Endodermal cell (in vitro differentiated cells): Measurements from ENCODE around the gene PHLDB2. TPM values are rescaled to one million over a fixed set of nuclear protein-coding genes. Genes with fewer than 3 reads are reported as not detected.

Source experiments
- DNase-seq: peaks from one replicate; pipeline ENCODE4 v3.0.0-alpha.2; 2017
- H3K27ac ChIP-seq: 2 replicates; pipeline ENCODE4 v1.5.1; 2013; ENCODE audit warnings: mild to moderate bottlenecking, low read depth, low read length, moderate library complexity
- H3K27me3 ChIP-seq: 2 replicates; pipeline ENCODE4 v1.6.1; 2013; ENCODE audit warnings: mild to moderate bottlenecking, low read length, moderate library complexity; ENCODE audit not compliant: insufficient read depth, control insufficient read depth, poor library complexity, severe bottlenecking
- H3K36me3 ChIP-seq: 2 replicates; pipeline ENCODE4 v1.7.0; 2013; ENCODE audit warnings: mild to moderate bottlenecking, low read length, moderate library complexity; ENCODE audit not compliant: control insufficient read depth, insufficient read depth
- H3K4me1 ChIP-seq: one replicate; pipeline ENCODE4 v1.7.0; 2013; ENCODE audit warnings: low read length; ENCODE audit not compliant: control insufficient read depth, insufficient read depth
- H3K4me3 ChIP-seq: 2 replicates; pipeline ENCODE4 v1.5.1; 2013; ENCODE audit warnings: mild to moderate bottlenecking, low read length, moderate library complexity
- H3K9ac ChIP-seq: 2 replicates; pipeline ENCODE4 v1.6.1; 2013; ENCODE audit warnings: mild to moderate bottlenecking, low read length, moderate library complexity; ENCODE audit not compliant: poor library complexity, severe bottlenecking; ENCODE audit errors: extremely low read depth
- H3K9me3 ChIP-seq: 2 replicates; pipeline ENCODE4 v1.6.1; 2013; ENCODE audit warnings: mild to moderate bottlenecking, low read length, moderate library complexity; ENCODE audit not compliant: control insufficient read depth
- H3K27ac Mint-ChIP-seq: 2 replicates; pipeline ENCODE4 v1.8.0; 2020; ENCODE audit warnings: mixed read lengths
- H3K27me3 Mint-ChIP-seq: 2 replicates; pipeline ENCODE4 v1.8.0; 2021; ENCODE audit warnings: mild to moderate bottlenecking, mixed read lengths; ENCODE audit not compliant: insufficient read depth
- H3K36me3 Mint-ChIP-seq: 2 replicates; pipeline ENCODE4 v1.8.0; 2020; ENCODE audit warnings: low read depth, mixed read lengths
- H3K4me1 Mint-ChIP-seq: 2 replicates; pipeline ENCODE4 v1.8.0; 2020; ENCODE audit warnings: mixed read lengths
- H3K4me3 Mint-ChIP-seq: 2 replicates; pipeline ENCODE4 v1.8.0; 2020; ENCODE audit warnings: mild to moderate bottlenecking, moderate library complexity, mixed read lengths
- H3K9me3 Mint-ChIP-seq: 2 replicates; pipeline ENCODE4 v1.8.0; 2020; ENCODE audit warnings: mild to moderate bottlenecking, mixed read lengths
- CTCF ChIP-seq: fragments of 200-600 bp; sonication (generic); conservative IDR thresholded peaks from 2 replicates; pipeline ENCODE4 v1.5.0; 2021; ENCODE audit warnings: antibody characterized with exemption, mild to moderate bottlenecking
- WGBS, 2 experiments: methylation state at CpG; one replicate each; pipeline versions ENCODE4 v1.1.5 to v1.1.7; 2013; ENCODE audit warnings: missing lambda C conversion rate in 2 of 2, mixed read lengths in 1 of 2; ENCODE audit not compliant: insufficient coverage in 1 of 2, insufficient read length in 1 of 2; 5-methylcytosine and 5-hydroxymethylcytosine counted together
- total RNA-seq, 2 donors: library from RNA; stranded (reverse); fragmentation: NEBNext Ultra II Directional in 1 of 2; extraction: Animal tissue kit (Norgen Biotek cat#: 25700) in 1 of 2; gene quantifications; 2 replicates in 1 of 2; 3 replicates in 1 of 2; pipeline ENCODE4 v1.2.1, GENCODE V29; 2021

Gene PHLDB2
- total RNA-seq, 2 donors from 2014 or later = 59.5 to 67.4 TPM

DNA sequence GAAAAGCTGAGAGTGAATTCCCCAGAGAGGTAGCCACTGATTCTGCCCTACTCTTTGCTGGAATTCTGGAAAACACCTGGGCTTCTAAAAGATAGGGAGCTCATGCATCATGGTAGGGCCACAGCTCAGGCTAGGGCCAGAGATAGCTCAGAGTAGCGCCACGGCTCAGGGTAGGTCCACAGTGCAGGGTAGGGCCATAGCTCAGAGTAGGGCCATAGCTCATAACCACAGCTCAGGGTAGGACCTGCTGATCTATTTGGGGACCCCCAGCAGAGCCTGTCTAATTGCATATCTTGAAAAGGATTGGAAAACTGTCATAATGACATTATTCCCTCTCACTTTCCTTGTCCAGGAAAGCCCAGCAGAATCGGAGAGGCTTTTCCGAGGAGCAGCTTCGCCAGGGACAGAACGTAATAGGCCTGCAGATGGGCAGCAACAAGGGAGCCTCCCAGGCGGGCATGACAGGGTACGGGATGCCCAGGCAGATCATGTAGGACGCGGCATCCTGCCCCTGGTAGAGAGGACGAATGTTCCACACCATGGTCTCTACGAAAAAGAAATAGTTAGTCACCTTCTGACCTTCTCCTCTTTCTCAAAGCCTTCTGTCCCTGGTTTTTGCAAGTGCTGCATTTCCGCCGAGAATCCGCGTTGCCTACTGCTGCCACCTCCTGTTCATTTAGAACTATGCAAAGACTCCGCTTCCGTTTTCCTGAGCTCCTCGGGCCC, 154.2 kb downstream of the PHLDB2 start:
- H3K27me3 ChIP-seq = no peaks in the 10 kb centered on the region
- no peak overlapping the region for H3K27ac Mint-ChIP-seq
- no peaks in the 10 kb centered on the region for H3K4me1 ChIP-seq
- H3K27ac ChIP-seq = peak overlapping the region; percentile 67
- H3K36me3 Mint-ChIP-seq = no peaks in the 10 kb centered on the region
- no peaks in the 10 kb centered on the region for H3K9me3 Mint-ChIP-seq
- H3K4me3 Mint-ChIP-seq = no peak overlapping the region
- H3K9me3 ChIP-seq = no peaks in the 10 kb centered on the region
- H3K4me3 ChIP-seq = no peak overlapping the region
- no peaks in the 10 kb centered on the region for H3K27me3 Mint-ChIP-seq
- H3K36me3 ChIP-seq = no peaks in the 10 kb centered on the region
- WGBS, 2 experiments = 48 to 51% methylated on average over 14 to 18 of the region's 19 CpGs
- peak; percentile 86 for DNase-seq
- TF ChIP-seq CTCF = peak; percentile 85
- peaks cover 2% of the 10 kb centered on the region for H3K4me1 Mint-ChIP-seq
- no peak overlapping the region for H3K9ac ChIP-seq

GRCh38 chr3:112013784-112014143, 154.7 kb downstream of the PHLDB2 start:
- Histone ChIP-seq H3K4me3 (no peak overlapping the region), H3K4me1 (no peaks in the 10 kb centered on the region), H3K9ac (no peak overlapping the region), H3K9me3 (no peaks in the 10 kb centered on the region), H3K36me3 (no peaks in the 10 kb centered on the region), H3K27me3 (no peaks in the 10 kb centered on the region), H3K27ac (no peak overlapping the region)
- Mint-ChIP-seq H3K4me1 (peaks cover 2% of the 10 kb centered on the region), H3K9me3 (no peaks in the 10 kb centered on the region), H3K27ac (no peak overlapping the region), H3K27me3 (no peaks in the 10 kb centered on the region), H3K4me3 (no peak overlapping the region), H3K36me3 (no peaks in the 10 kb centered on the region)
- no peak for DNase-seq
- TF ChIP-seq CTCF = no peak
- WGBS, 2 experiments = 80 to 88% methylated on average over 5 of the region's 5 CpGs

DNA sequence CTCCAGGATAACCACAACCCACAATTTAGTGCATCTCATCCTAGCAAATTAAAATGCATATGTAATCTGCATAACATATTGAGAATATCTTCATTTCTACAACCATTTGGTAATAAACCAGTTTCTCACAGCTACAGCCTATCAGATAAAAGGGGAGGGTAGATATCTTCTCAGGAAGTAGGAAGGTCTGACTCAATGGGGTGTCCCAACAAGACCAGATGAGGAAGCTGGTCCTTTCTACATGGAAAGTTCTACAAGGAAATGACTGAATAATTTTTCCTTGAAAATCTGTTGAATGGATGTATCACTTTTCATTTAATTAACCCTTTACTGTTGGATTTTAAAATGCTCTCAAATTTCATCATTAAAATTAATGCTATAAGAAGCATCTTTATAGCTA, 158.0 kb downstream of the PHLDB2 start:
- Histone ChIP-seq H3K27me3 (no peaks in the 10 kb centered on the region), H3K36me3 (no peaks in the 10 kb centered on the region), H3K9ac (no peak overlapping the region), H3K9me3 (peaks cover 7% of the 10 kb centered on the region), H3K27ac (no peak overlapping the region), H3K4me3 (no peak overlapping the region), H3K4me1 (no peaks in the 10 kb centered on the region)
- Mint-ChIP-seq H3K36me3 (no peaks in the 10 kb centered on the region), H3K4me1 (peaks cover 5% of the 10 kb centered on the region), H3K27ac (no peak overlapping the region), H3K4me3 (no peak overlapping the region), H3K9me3 (peaks cover 7% of the 10 kb centered on the region), H3K27me3 (no peaks in the 10 kb centered on the region)
- TF ChIP-seq CTCF = no peak
- no peak for DNase-seq
